ENCODE results near the gene PRMT7.

- TF ChIP-seq EP300 (IDR thresholded peaks at IDR 0.05) (no peak), CTCF (IDR thresholded peaks at IDR 0.05) (no peak), POLR2A (IDR thresholded peaks at IDR 0.05) (no peak)
Observed at GRCh38 chr16:68384288-68385161, 73.7 kb downstream of the PRMT7 start.
